C1 segment of cervical spinal cord (tissue), 14 donors: Measurements from ENCODE around the gene LMAN2.

Experiments
- DNase-seq, 14 donors: peaks; one replicate each; lab custom pipeline; 2025; lab: John Stamatoyannopoulos, UW

The LMAN2 gene

DNA sequence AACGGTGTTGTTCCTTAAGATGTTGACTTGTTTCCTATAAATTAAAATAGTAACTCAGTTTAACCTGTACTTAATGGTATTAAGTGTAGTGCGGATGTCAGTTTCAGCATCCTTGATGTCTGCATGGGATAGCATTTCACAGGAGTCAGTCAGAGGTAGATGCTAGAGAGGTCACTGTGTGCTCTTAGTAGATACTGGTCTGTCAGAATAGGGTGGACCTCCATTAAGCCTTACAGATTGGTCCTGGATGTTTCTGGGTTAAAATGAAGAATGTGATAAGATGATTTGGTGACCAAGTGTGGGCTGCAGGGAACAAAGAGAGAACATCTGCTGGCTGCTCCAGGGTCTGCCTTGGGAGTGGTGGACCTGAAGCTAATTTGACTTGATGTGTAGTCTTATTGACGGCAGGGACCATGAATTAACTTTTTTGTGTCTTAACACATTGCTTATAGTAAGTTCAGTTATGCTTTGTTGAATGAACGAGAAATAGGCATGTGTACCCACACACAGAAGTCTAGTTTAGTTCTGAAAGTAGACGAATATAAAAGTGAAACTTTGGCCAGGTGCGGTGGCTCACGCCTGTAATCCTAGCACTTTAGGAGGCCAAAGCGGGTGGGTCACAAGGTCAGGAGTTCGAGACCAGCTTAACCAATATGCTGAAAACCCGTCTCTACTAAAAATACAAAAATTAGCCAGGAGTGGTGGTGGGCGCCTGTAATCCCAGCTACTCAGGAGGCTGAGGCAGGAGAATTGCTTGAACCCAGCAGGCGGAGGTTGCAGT is 60.5 kb downstream of the LMAN2 start:
- no peak for DNase-seq

DNA sequence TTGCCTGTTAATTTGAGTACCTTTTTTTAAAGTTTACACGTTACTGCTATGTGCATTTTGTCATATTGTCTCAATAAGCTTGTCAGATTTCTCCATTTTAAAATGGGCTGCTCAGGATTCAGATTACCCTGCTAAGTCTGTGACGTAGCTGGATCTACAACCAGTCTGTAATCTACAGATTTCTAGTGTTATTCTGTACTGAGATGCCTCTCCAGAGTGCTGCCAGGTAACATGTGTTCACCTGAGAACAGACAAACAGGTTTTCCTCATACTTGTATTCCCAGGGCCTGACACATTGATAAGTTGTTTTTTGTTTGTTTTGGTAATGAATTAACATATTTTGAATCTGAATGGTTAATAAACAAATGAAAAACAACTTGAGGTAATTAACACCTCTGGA is 63.3 kb downstream of the LMAN2 start:
- no peak for DNase-seq
